Liver (tissue), 9 donors: ENCODE data around the gene SIM2. TPM values are rescaled to one million over a fixed set of nuclear protein-coding genes. Genes with fewer than 3 reads are reported as not detected.

Experiments
- DNase-seq: peaks from one replicate; pipeline ENCODE4 v3.0.0-alpha.2; 2017; ENCODE audit warnings: low spot score
- H3K27ac ChIP-seq, 2 donors: one replicate each; pipeline ENCODE4 v1.7.0; 2013; ENCODE audit warnings: inconsistent platforms in 2 of 2, low read length in 2 of 2, control low read depth in 1 of 2, low read depth in 1 of 2, mild to moderate bottlenecking in 1 of 2
- H3K27me3 ChIP-seq, 4 donors: one replicate each; pipeline versions ENCODE4 v1.6.1 to v1.7.0; 2013; ENCODE audit warnings: low read length in 3 of 4, inconsistent platforms in 1 of 4, mild to moderate bottlenecking in 1 of 4, moderate library complexity in 1 of 4; ENCODE audit not compliant: control insufficient read depth in 4 of 4, insufficient read depth in 4 of 4
- H3K36me3 ChIP-seq, 4 donors: one replicate each; pipeline versions ENCODE4 v1.6.1 to v1.7.0; 2013; ENCODE audit warnings: low read length in 3 of 4, mild to moderate bottlenecking in 3 of 4, low read depth in 1 of 4, moderate library complexity in 1 of 4; ENCODE audit not compliant: control insufficient read depth in 4 of 4, insufficient read depth in 3 of 4
- H3K4me1 ChIP-seq, 4 donors: one replicate each; pipeline versions ENCODE4 v1.6.1 to v1.7.0; 2013; ENCODE audit warnings: low read length in 3 of 4, mild to moderate bottlenecking in 3 of 4, moderate library complexity in 1 of 4; ENCODE audit not compliant: control insufficient read depth in 4 of 4, insufficient read depth in 4 of 4
- H3K4me3 ChIP-seq, 3 donors: one replicate each; pipeline versions ENCODE4 v1.6.1 to v1.7.0; 2013; ENCODE audit warnings: low read length in 3 of 3, control low read depth in 1 of 3, low read depth in 1 of 3, mild to moderate bottlenecking in 1 of 3
- H3K9ac ChIP-seq, 2 donors: one replicate each; pipeline ENCODE4 v1.7.0; 2013; ENCODE audit warnings: low read length in 2 of 2, mild to moderate bottlenecking in 2 of 2, moderate library complexity in 2 of 2, control low read depth in 1 of 2, low read depth in 1 of 2
- H3K9me3 ChIP-seq, 4 donors: one replicate each; pipeline versions ENCODE4 v1.6.1 to v1.7.0; 2013; ENCODE audit warnings: low read length in 3 of 4; ENCODE audit not compliant: control insufficient read depth in 4 of 4
- CTCF ChIP-seq: fragments of 150-350 bp; IDR thresholded peaks from 2 replicates; pipeline ENCODE4 v1.5.1; 2017; ENCODE audit warnings: improper control_type of control experiment, low read depth, low read length; ENCODE audit not compliant: missing input control
- EGR1 ChIP-seq, 2 donors: IDR thresholded peaks; 2 replicates each; pipeline ENCODE4 v1.6.1; 2016 to 2018; ENCODE audit warnings: antibody characterized with exemption in 2 of 2, low read depth in 2 of 2
- FOXA1 ChIP-seq: IDR thresholded peaks from 2 replicates; pipeline ENCODE4 v1.6.1; 2016; ENCODE audit warnings: antibody characterized with exemption
- FOXA2 ChIP-seq: IDR thresholded peaks from 2 replicates; pipeline ENCODE4 v1.6.1; 2016; ENCODE audit warnings: antibody characterized with exemption
- GABPA ChIP-seq, 2 donors: IDR thresholded peaks in 1 of 2; conservative IDR thresholded peaks in 1 of 2; 2 replicates each; pipeline ENCODE4 v1.6.1; 2016; ENCODE audit warnings: antibody characterized with exemption in 2 of 2, mild to moderate bottlenecking in 1 of 2, moderate library complexity in 1 of 2
- HNF4A ChIP-seq, 2 donors: conservative IDR thresholded peaks; 2 replicates each; pipeline ENCODE4 v1.6.1; 2016; ENCODE audit warnings: antibody characterized with exemption in 2 of 2, mild to moderate bottlenecking in 2 of 2
- HNF4G ChIP-seq: IDR thresholded peaks from 2 replicates; pipeline ENCODE4 v1.6.1; 2016; ENCODE audit warnings: antibody characterized with exemption
- JUND ChIP-seq, 2 donors: IDR thresholded peaks; 2 replicates each; pipeline ENCODE4 v1.6.1; 2016; ENCODE audit warnings: antibody characterized with exemption in 2 of 2
- NR2F2 ChIP-seq: IDR thresholded peaks from 2 replicates; pipeline ENCODE4 v1.6.1; 2016; ENCODE audit warnings: antibody characterized with exemption
- RAD21 ChIP-seq, 2 donors: IDR thresholded peaks; 2 replicates each; pipeline ENCODE4 v1.6.1; 2016; ENCODE audit warnings: antibody characterized with exemption in 2 of 2, mild to moderate bottlenecking in 2 of 2
- REST ChIP-seq: IDR thresholded peaks from 2 replicates; pipeline ENCODE4 v1.6.1; 2016; ENCODE audit warnings: antibody characterized with exemption, mild to moderate bottlenecking
- RXRA ChIP-seq, 2 donors: IDR thresholded peaks; 2 replicates each; pipeline ENCODE4 v1.6.1; 2017 to 2018; ENCODE audit warnings: antibody characterized with exemption in 2 of 2, mild to moderate bottlenecking in 1 of 2
- SP1 ChIP-seq: IDR thresholded peaks from 2 replicates; pipeline ENCODE4 v1.6.1; 2018; ENCODE audit warnings: antibody characterized with exemption, mild to moderate bottlenecking
- TAF1 ChIP-seq: conservative IDR thresholded peaks from 2 replicates; pipeline ENCODE4 v1.6.1; 2016; ENCODE audit warnings: antibody characterized with exemption, mild to moderate bottlenecking
- YY1 ChIP-seq: IDR thresholded peaks from 2 replicates; pipeline ENCODE4 v1.6.1; 2016; ENCODE audit warnings: antibody characterized with exemption, mild to moderate bottlenecking
- ZBTB33 ChIP-seq: IDR thresholded peaks from 2 replicates; pipeline ENCODE4 v1.6.1; 2016; ENCODE audit warnings: antibody characterized with exemption
- WGBS: extraction: QIAGEN DNeasy Blood & Tissue Kit; methylation state at CpG from one replicate; pipeline ENCODE4 v1.1.7; 2013; 5-methylcytosine and 5-hydroxymethylcytosine counted together
- polyA plus RNA-seq, 2 donors: library from polyadenylated mRNA; stranded (reverse) in 1 of 2; unstranded in 1 of 2; fragments of 200-250 nt in 1 of 2; fragments of >200 nt in 1 of 2; fragmentation: Nextera tagmentation in 1 of 2; extraction: Ambion mirVana in 1 of 2; gene quantifications; one replicate each; pipeline versions ENCODE4 v1.2.1 to v1.2.3, GENCODE V29; 2013 to 2015
- total RNA-seq, 2 donors: library from RNA; depleted of rRNA; stranded (reverse); fragments of >200 nt; gene quantifications; one replicate each; pipeline ENCODE4 v1.2.3, GENCODE V29; 2014
- TF ChIP-seq, protein P1 (sequence below): IDR thresholded peaks from 2 replicates; pipeline ENCODE4 v1.6.1; 2016; ENCODE audit warnings: antibody characterized with exemption
- TF ChIP-seq, protein P2 (sequence below): IDR thresholded peaks from 2 replicates; pipeline ENCODE4 v1.6.1; 2016; ENCODE audit warnings: antibody characterized with exemption
- donor health status: healthy.
- donor health status: healthy.
- donor health status: healthy.
- donor health status: healthy.
- donor health status: healthy.

SIM2 gene
- total and polyA plus RNA-seq, 4 donors, result 0.19 TPM; not detected in 3

GRCh38 chr21:36681117-36681631 is 17.7 kb upstream of the SIM2 start:
- Histone ChIP-seq H3K27ac (no peak overlapping the region), H3K9ac (no peak overlapping the region), H3K9me3 (peaks cover 4 to 16% (median 8%) of the 10 kb centered on the region in 4 donors), H3K36me3 (no peaks in the 10 kb centered on the region), H3K27me3 (peaks cover 0 to 3% (median 2%) of the 10 kb centered on the region in 4 donors), H3K4me1 (no peaks in the 10 kb centered on the region), H3K4me3 (no peak overlapping the region)
- WGBS, result 91% methylated on average over 2 of the region's 2 CpGs
- TF ChIP-seq RAD21 (IDR thresholded peaks at IDR 0.05), result no peak
- no peak for TF ChIP-seq JUND (IDR thresholded peaks at IDR 0.05)
- TF ChIP-seq, protein P1, sequence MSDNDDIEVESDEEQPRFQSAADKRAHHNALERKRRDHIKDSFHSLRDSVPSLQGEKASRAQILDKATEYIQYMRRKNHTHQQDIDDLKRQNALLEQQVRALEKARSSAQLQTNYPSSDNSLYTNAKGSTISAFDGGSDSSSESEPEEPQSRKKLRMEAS, result no peak
- TF ChIP-seq EGR1 (IDR thresholded peaks at IDR 0.05; ENCODE audit: low read depth in 2 of 2), result no peak
- DNase-seq, result no peak

DNA sequence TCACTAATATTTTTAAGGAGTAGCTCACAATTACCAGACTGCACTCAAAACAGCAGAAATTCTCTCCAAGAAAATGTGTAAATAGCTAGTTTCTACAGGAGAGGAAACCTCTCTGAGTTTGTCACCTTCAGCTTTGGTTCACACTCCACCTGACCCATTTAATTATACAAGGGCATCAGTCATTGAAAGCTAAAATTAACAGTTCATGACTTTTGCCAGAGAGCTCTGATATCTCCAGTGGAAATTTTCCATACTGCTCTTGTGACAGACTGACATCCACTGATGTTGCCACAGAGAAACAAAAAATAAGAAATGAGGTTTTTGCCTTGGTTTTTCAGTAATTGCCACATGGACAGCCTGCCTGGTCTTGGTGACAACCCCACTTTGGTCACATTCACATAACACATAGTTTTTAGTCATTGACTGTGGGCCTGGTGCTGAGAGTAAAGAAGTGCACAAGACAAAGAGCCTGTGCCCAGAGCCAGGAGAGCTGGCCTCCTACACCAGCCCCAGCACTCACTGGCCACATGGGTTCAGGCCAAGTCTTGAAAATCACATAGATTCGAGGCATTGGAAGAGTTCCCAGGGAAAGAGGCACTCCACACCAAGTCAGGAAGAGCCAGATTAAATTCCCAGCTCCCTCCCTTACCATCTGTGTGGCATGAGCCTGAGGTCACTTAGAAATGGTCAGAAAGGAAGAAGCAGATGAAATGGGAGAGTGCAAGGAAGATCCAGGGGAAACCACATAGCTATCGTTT is 13.8 kb upstream of the SIM2 start:
- 46% methylated on average over 2 of the region's 2 CpGs for WGBS
- Histone ChIP-seq H3K4me1 (no peaks in the 10 kb centered on the region), H3K36me3 (no peaks in the 10 kb centered on the region), H3K27ac (no peak overlapping the region), H3K9ac (no peak overlapping the region), H3K27me3 (peaks cover 0 to 9% (median 3%) of the 10 kb centered on the region in 4 donors), H3K9me3 (peaks cover 6 to 18% (median 11%) of the 10 kb centered on the region in 4 donors), H3K4me3 (no peak overlapping the region)
- TF ChIP-seq ZBTB33 (no peak), TAF1 (no peak), NR2F2 (no peak), FOXA1 (no peak), HNF4G (no peak), YY1 (no peak), JUND (IDR thresholded peaks at IDR 0.05) (no peak), CTCF (no peak), RAD21 (IDR thresholded peaks at IDR 0.05) (no peak), RXRA (IDR thresholded peaks at IDR 0.05) (no peak), REST (no peak), EGR1 (IDR thresholded peaks at IDR 0.05; ENCODE audit: low read depth in 2 of 2) (no peak), SP1 (no peak), FOXA2 (no peak), GABPA (IDR thresholded peaks at IDR 0.05 in 1 of 2, conservative IDR thresholded peaks at IDR 0.05 in 1 of 2) (no peak), HNF4A (conservative IDR thresholded peaks at IDR 0.05) (no peak)
- TF ChIP-seq, protein P2, sequence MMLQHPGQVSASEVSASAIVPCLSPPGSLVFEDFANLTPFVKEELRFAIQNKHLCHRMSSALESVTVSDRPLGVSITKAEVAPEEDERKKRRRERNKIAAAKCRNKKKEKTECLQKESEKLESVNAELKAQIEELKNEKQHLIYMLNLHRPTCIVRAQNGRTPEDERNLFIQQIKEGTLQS, result no peak
- TF ChIP-seq, protein P1, result no peak
- no peak for DNase-seq
